ENCODE results near the gene COL27A1.

- no peak for TF ChIP-seq EZH2 (IDR thresholded peaks at IDR 0.05; ENCODE audit: borderline replicate concordance)
- no peak for TF ChIP-seq CTCF (IDR thresholded peaks at IDR 0.05; ENCODE audit: poor library complexity)
These were observed 187.6 kb downstream of the COL27A1 start for GRCh38 chr9:114342755-114343440.
